Measurements from ENCODE around the gene UQCRC1. TPM values are rescaled to one million over a fixed set of nuclear protein-coding genes. Genes with fewer than 3 reads are reported as not detected.

The UQCRC1 gene
- total and polyA plus RNA-seq, 2 of the 8 experiments (the other 6 are each of a cell fraction or from before 2014, with no cell fraction given), result 310 to 720 TPM

DNA sequence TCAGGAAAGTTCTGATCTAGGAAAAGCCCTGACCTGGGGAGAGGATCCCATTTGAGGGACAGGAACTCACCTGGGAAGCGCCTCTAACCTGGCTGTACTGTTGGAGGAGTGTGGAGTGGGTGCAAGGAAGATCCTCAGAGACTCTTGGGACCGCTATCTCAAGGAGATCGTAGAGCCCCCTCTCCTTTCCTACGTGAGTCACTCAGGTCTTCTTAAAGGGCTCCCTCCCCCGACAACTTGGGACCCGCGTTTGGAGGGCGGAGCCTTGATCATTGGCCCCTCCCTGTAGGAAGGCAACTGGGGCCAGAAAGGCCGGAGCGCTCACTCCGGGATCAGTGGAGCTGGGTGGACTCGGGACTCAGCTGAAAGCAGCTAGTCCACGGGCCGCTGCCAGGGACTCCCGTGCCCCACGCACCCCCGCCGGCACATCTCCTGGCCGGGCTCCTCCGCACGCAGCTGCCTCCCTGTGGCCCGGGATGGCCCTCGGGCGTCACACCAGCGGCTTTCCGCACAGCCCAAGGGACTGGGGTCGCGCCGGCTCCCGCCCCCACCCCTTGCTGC lies 25.3 kb upstream of the UQCRC1 start:
- Histone ChIP-seq H3K9ac (replicated peaks in 1 of 4; ENCODE audit: extremely low read depth in 1 of 4, low read depth in 3 of 4, low read length in 3 of 4) (peak overlapping the region; percentile 53 to 78 (median 72); a peak in 6 of 7 replicates), H3K79me1 (ENCODE audit: low read depth, low read length) (peaks cover 7% of the 10 kb centered on the region), H4K91ac (replicated peaks; ENCODE audit: insufficient read length, low read length) (no peak overlapping the region), H2BK20ac (ENCODE audit: low read length) (no peak overlapping the region), H4K8ac (ENCODE audit: extremely low read depth, insufficient read depth, low read length) (peak overlapping the region; percentile 87; the same call in 1 of the 2 replicates), H3K9me3 (ENCODE audit: insufficient read depth in 2 of 2, low read depth in 1 of 2, low read length in 1 of 2) (no peaks in the 10 kb centered on the region), H3K36me3 (ENCODE audit: control insufficient read depth in 2 of 4, insufficient read depth in 4 of 4, low read length in 3 of 4) (peaks cover 11 to 29% (median 25%) of the 10 kb centered on the region in 4 experiments), H2AK5ac (ENCODE audit: low read depth, low read length) (no peak overlapping the region), H3K56ac (replicated peaks; ENCODE audit: insufficient read length, low read depth, low read length) (peak overlapping the region; percentile 47), H4K20me1 (replicated peaks in 1 of 2; ENCODE audit: control insufficient read depth in 1 of 2, insufficient read depth in 2 of 2, low read length in 2 of 2) (peaks cover 3 to 27% of the 10 kb centered on the region in 2 experiments), H2AFZ (ENCODE audit: low read length) (no peak overlapping the region), H2BK120ac (replicated peaks; ENCODE audit: low read depth, low read length) (no peak overlapping the region), H3K4me2 (ENCODE audit: insufficient read depth in 1 of 2, low read depth in 2 of 2, low read length in 2 of 2) (peak overlapping the region; percentile 38 to 84), H2BK12ac (ENCODE audit: low read depth, low read length) (no peak overlapping the region), H3K79me2 (ENCODE audit: control insufficient read depth in 1 of 2, insufficient read depth in 2 of 2, low read length in 2 of 2) (peaks cover 0 to 9% of the 10 kb centered on the region in 2 experiments; a peak in 1 of 4 replicates), H4K5ac (ENCODE audit: insufficient read length, low read depth, low read length) (peak overlapping the region; percentile 26), H3K14ac (ENCODE audit: insufficient read length) (no peak overlapping the region), H2BK5ac (ENCODE audit: low read depth, low read length) (peak overlapping the region; percentile 83; the same call in 1 of the 2 replicates), H3K4me1 (replicated peaks in 1 of 4; ENCODE audit: control insufficient read depth in 3 of 4, insufficient read depth in 4 of 4, low read length in 3 of 4) (peaks cover 3 to 6% (median 5%) of the 10 kb centered on the region in 4 experiments), H3K27ac (ENCODE audit: low read depth, low read length) (peak overlapping the region; percentile 35; the same call in 1 of the 2 replicates), H3K27me3 (replicated peaks in 1 of 4; ENCODE audit: control insufficient read depth in 3 of 4, extremely low read depth in 1 of 4, insufficient read depth in 3 of 4, low read length in 3 of 4) (no peaks in the 10 kb centered on the region; a peak in 1 of 7 replicates), H3K23ac (ENCODE audit: insufficient read length) (no peak overlapping the region), H3K18ac (ENCODE audit: extremely low read depth, low read length) (peak overlapping the region; percentile 68), H2BK15ac (ENCODE audit: low read length) (no peak overlapping the region), H3K4ac (replicated peaks; ENCODE audit: insufficient read length, low read depth, low read length) (no peak overlapping the region), H3K4me3 (ENCODE audit: extremely low read depth in 1 of 4, insufficient read depth in 2 of 4, low read depth in 3 of 4, low read length in 4 of 4) (peak overlapping the region; percentile 75 to 84 (median 84)), H3K23me2 (ENCODE audit: low read depth, low read length) (peaks cover 2% of the 10 kb centered on the region; the same call in 1 of the 2 replicates)
- DNase-seq (ENCODE audit: low read depth in 1 of 2, low spot score in 2 of 2) (peak; percentile 46 to 79), FAIRE-seq (no peak)
- CTCF ChIA-PET (ENCODE audit: partially characterized antibody), result interaction anchor here (0.7 to 5.8 kb wide), 24 partner anchors 9 to 372 kb away, joined by 3 to 49 read pairs (median 6); partner anchors contain the start of genes CELSR3, PFKFB4, TMEM89 and UQCRC1
- 2% methylated on average over 29 of the region's 30 CpGs; no CpG with 5 or more reads in 1 of the 2 experiments for WGBS, 2 experiments (ENCODE audit: extremely low coverage in 1 of 2, insufficient coverage in 1 of 2, insufficient read length in 1 of 2, insufficient replicate concordance in 2 of 2, low coverage in 1 of 2, low lambda C conversion rate in 2 of 2, missing lambda C conversion rate in 1 of 2)
- POLR2A ChIA-PET (ENCODE audit: partially characterized antibody), result interaction anchor here (1.0 to 9.8 kb wide), 19 partner anchors 11 to 386 kb away, joined by 3 to 111 read pairs (median 5); partner anchors contain the start of genes CELSR3, IP6K2, PRKAR2A and TMEM89
- TF ChIP-seq ASH2L (IDR thresholded peaks at IDR 0.05; ENCODE audit: low read length) (peak; percentile 85), SIN3A (conservative IDR thresholded peaks at IDR 0.05 in 1 of 2, IDR thresholded peaks at IDR 0.05 in 1 of 2; ENCODE audit: low read depth in 1 of 2, low read length in 2 of 2) (no peak; a peak in 1 of 4 replicates), CHD2 (IDR thresholded peaks at IDR 0.05; ENCODE audit: low read length) (no peak), TBP (IDR thresholded peaks at IDR 0.05; ENCODE audit: low read depth, low read length) (peak; percentile 43; the same call in 1 of the 2 replicates), EZH2 (IDR thresholded peaks at IDR 0.05; ENCODE audit: low read depth, low read length, severe bottlenecking) (no peak), POLR2A (IDR thresholded peaks at IDR 0.05; ENCODE audit: control extremely low read depth in 1 of 2, low read depth in 2 of 2, low read length in 2 of 2) (no peak), CREB1 (IDR thresholded peaks at IDR 0.05) (0 out of 2 replicates have a peak, but pooled peaks have one; percentile 0), POU5F1 (IDR thresholded peaks at IDR 0.05; ENCODE audit: low read depth, low read length) (no peak), JUND (IDR thresholded peaks at IDR 0.05; ENCODE audit: low read length) (peak; percentile 59; the same call in 1 of the 2 replicates), ATF2 (IDR thresholded peaks at IDR 0.05; ENCODE audit: low read length) (no peak), SIRT6 (IDR thresholded peaks at IDR 0.05; ENCODE audit: low read length) (no peak)

Measured in H1 (cell line).